Effector memory CD4-positive, alpha-beta T cell (primary cell): ENCODE data around the gene RAB36.

Experiments
- DNase-seq, 3 donors: peaks; one replicate each; pipeline ENCODE4 v3.0.0-alpha.2; 2020
- H3K27ac ChIP-seq: 2 replicates; pipeline ENCODE4 v1.7.0; 2013; ENCODE audit warnings: mild to moderate bottlenecking, low read length, moderate library complexity; ENCODE audit not compliant: insufficient read depth, poor library complexity, severe bottlenecking
- H3K27me3 ChIP-seq: replicated peaks from 2 replicates; pipeline ENCODE4 v1.7.0; 2013; ENCODE audit warnings: mild to moderate bottlenecking, low read length; ENCODE audit not compliant: insufficient read depth, control insufficient read depth, poor library complexity, severe bottlenecking
- H3K36me3 ChIP-seq: 2 replicates; pipeline ENCODE4 v1.7.0; 2013; ENCODE audit warnings: mild to moderate bottlenecking, low read length, moderate library complexity; ENCODE audit not compliant: control insufficient read depth, insufficient read depth
- H3K4me1 ChIP-seq: 2 replicates; pipeline ENCODE4 v1.7.0; 2013; ENCODE audit warnings: low read length, mild to moderate bottlenecking; ENCODE audit not compliant: control insufficient read depth, insufficient read depth, poor library complexity, severe bottlenecking
- H3K4me3 ChIP-seq: 2 replicates; pipeline ENCODE4 v1.7.0; 2013; ENCODE audit warnings: low read length, low read depth, mild to moderate bottlenecking; ENCODE audit not compliant: insufficient read depth, poor library complexity, severe bottlenecking
- H3K9me3 ChIP-seq: 2 replicates; pipeline ENCODE4 v1.7.0; 2013; ENCODE audit warnings: mild to moderate bottlenecking, low read length, moderate library complexity; ENCODE audit not compliant: control insufficient read depth

RAB36 gene

GRCh38 chr22:23213581-23214334, 68.5 kb downstream of the RAB36 start:
- Histone ChIP-seq H3K4me1 (peaks cover 45% of the 10 kb centered on the region), H3K27me3 (no peaks in the 10 kb centered on the region), H3K4me3 (no peak overlapping the region), H3K36me3 (no peaks in the 10 kb centered on the region), H3K9me3 (no peaks in the 10 kb centered on the region), H3K27ac (no peak overlapping the region)
- no peak for DNase-seq
